Measurements from ENCODE around the gene SNX17.

SNX17 gene

GRCh38 chr2:27363933-27364332, 6.5 kb upstream of the SNX17 start:
- DNase-seq (ENCODE audit: low read depth in 3 of 3), result no peak

DNA sequence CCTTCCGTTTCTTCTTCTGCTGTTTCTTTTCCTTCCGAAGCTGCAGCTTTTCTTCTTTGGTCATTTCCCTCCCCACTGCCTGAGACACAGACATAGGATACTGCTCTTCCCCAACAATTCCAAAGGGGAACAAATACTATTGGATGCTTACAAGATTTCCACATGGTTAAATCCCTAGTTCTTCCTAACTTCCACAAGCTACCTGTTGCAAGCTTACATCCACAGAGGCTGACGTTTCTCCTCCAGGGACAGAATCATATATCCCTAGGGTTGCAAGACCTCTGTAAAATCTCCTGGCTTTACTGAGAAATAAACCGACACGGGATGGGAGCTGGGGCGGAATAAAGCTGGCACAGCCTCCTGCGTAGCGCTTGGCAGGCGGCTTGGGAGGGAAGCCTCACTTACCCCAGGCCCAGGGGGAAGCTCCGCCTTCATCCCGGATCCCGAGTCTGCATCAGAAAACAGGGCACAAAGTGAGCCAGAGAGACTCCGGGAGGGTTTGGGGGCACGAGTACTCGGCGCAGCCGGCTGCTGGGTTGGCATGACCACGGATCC, 868 bp upstream of the SNX17 start:
- DNase-seq (ENCODE audit: low read depth in 3 of 3), result peak in 1 of 3 donors; percentile 23

GRCh38 chr2:27370816-27371620, 602 bp downstream of the SNX17 start:
- no peak for DNase-seq (ENCODE audit: low read depth in 3 of 3)

DNA sequence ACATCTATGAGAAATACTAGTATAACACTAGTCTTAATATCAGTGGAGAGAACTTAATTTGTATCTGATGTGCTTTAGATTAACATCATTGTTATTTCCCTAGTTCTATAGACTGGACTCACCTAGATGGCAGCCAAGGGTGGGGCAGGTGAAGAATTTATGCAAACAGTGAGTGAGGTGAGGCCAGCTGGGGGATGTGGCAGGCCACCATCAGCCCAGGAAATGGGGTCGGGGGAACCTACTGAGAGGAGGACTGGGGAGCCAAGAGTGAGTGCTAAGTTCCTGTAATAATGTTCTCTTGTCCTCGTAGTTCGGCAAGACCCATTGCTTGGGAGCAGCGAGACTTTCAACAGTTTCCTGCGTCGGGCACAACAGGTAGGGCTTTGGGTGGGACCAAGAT, 2.5 kb downstream of the SNX17 start:
- DNase-seq (ENCODE audit: low read depth in 3 of 3), result no peak

GRCh38 chr2:27373567-27373966, 3.2 kb downstream of the SNX17 start:
- no peak for DNase-seq (ENCODE audit: low read depth in 3 of 3)

GRCh38 chr2:27375513-27376099, 5.2 kb downstream of the SNX17 start:
- no peak for DNase-seq (ENCODE audit: low read depth in 3 of 3)

DNA sequence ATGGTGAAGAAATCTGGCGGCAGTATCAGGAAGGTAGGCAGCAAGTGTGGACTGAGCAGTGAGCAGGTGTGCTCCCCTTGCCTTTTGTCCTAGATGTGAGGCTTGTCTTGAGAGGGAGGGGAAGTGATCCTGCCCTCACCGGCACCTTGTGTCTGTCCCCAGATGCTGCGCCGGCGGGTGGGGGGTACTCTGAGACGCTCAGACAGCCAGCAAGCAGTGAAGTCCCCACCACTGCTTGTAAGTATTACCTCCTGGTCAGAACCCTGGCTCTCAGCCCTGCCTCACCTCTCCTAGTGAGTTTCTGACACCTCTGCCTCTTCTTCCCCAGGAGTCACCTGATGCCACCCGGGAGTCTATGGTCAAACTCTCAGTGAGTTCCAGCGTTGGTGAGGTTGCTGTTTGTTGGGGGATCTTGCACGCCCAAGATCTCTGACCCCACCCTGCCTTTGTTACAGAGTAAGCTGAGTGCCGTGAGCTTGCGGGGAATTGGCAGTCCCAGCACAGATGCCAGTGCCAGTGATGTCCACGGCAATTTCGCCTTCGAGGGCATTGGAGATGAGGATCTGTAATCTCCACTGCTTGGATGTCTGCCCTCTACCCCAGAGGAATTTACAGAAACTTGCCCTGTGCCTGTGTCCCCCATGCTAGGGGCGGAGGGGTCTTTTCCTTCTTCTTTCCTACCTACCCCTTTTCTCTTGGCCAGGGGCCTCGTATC, 5.9 kb downstream of the SNX17 start:
- DNase-seq (ENCODE audit: low read depth in 3 of 3), result no peak

GRCh38 chr2:27376866-27377617, 6.6 kb downstream of the SNX17 start:
- DNase-seq (ENCODE audit: low read depth in 3 of 3), result no peak

GRCh38 chr2:27377618-27378095, 7.2 kb downstream of the SNX17 start:
- DNase-seq (ENCODE audit: low read depth in 3 of 3), result no peak

DNA sequence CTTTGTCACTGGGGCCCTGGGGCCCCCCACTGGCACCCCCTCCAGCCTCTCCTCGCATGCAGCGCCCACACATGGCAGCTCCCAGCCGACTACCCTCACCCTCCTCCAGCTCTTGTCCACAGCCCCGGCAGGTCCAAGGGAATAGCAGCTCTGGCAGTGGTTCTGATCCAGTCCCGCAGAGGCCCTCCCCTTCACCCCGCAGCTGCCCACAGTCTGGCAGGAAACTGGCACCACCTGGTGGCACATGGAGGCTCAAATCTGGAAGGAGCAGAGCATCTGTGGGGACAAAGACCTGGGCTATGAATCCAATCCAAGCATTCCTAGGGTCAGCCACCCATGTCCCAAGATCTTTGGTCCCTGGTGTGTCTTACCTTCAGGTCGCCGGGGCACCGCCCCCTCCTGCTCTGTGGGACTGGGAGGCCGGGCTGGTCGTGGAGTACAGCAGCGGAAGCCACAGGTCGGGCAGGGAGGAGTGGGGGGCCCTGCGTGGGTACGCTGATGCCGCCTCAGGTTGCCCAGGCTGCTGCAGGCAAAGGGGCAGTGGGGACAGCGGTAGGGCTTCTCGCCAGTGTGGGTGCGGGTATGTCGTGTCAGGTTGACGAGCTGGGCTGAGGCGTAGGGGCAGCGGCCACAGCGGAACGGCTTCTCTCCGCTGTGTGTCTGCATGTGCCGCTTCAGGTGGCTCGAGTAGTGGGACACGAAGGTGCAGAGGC, 7.8 kb downstream of the SNX17 start:
- no peak for DNase-seq (ENCODE audit: low read depth in 3 of 3)

GRCh38 chr2:27378809-27379290, 8.4 kb downstream of the SNX17 start:
- DNase-seq (ENCODE audit: low read depth in 3 of 3), result no peak

DNA sequence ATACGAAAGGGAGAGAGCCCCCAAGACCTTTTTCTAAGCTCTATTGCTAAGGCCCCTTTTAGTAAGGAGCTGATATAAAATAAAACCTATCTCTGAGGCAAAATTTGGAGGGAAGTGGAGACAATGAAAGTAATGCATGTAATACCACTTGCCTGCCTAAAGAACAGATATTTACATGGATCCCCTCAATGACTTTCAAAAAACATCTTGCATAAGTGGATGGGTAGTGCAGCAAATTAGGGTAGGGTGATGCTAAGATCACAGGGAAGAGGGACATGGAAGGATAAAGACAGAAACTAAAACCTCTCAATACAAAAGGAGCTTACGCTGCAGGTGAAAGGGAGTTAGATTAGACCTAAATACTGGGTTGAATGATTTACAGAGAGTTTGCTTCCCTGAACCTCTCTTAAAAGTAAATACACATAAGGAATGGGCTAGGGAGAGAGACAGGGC, 9.0 kb downstream of the SNX17 start:
- no peak for DNase-seq (ENCODE audit: low read depth in 3 of 3)

GRCh38 chr2:27379836-27380625, 9.6 kb downstream of the SNX17 start:
- DNase-seq (ENCODE audit: low read depth in 3 of 3), result peak in 1 of 3 donors; percentile 52

DNA sequence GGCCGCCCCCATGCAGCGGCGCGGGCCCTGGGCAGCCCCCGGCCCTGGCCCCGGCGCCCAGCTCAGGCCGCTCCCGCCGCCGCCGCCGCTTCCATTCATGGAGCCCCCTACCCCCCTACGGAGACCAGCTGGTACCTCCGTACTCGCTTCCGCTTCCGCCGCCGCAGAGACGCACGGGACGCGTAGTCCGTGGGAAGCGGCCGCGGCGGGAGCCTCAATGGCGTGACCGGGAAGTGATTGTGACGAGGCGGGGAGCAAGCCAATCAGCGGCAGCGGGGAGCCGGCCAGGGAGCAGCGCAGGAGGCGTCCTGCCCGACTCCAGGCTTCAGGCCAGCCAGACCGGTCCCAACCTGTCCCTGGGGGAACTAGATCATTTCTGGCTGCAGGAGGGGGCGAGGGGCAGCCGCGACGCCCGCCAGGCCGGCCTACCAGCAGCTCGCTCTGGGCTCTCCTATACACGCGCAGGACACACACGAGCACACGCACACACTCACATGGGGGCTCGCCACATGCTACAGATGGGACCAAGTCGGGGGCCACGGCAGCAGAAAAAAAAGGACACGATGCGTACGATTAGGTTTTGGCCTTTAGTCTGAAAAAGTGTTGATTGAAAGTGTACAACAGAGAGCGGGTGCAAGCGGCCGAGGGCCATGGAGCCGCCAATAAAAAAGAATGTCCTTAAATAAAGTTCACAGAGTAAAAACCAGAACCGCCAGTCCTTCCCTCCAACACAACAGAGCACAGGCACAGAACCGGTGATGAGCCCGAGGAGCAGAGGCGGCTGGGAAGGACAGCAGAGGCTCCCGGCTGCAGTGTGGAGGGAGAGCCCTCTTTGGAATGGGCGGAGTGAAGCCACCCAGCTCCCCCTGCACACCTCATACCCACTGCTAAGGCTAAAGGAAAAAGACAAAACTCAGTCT, 10.5 kb downstream of the SNX17 start, which contains the start of gene ZNF513:
Gene ZNF513 (minus strand): TSS at position 109 of the 920 bp plus-strand sequence. CDS start 208 bp downstream, outside the sequence.
- DNase-seq (ENCODE audit: low read depth in 3 of 3), result peak; percentile 73 to 86 (median 86)

GRCh38 chr2:27381577-27382181, 11.3 kb downstream of the SNX17 start:
- DNase-seq (ENCODE audit: low read depth in 3 of 3), result no peak

DNA sequence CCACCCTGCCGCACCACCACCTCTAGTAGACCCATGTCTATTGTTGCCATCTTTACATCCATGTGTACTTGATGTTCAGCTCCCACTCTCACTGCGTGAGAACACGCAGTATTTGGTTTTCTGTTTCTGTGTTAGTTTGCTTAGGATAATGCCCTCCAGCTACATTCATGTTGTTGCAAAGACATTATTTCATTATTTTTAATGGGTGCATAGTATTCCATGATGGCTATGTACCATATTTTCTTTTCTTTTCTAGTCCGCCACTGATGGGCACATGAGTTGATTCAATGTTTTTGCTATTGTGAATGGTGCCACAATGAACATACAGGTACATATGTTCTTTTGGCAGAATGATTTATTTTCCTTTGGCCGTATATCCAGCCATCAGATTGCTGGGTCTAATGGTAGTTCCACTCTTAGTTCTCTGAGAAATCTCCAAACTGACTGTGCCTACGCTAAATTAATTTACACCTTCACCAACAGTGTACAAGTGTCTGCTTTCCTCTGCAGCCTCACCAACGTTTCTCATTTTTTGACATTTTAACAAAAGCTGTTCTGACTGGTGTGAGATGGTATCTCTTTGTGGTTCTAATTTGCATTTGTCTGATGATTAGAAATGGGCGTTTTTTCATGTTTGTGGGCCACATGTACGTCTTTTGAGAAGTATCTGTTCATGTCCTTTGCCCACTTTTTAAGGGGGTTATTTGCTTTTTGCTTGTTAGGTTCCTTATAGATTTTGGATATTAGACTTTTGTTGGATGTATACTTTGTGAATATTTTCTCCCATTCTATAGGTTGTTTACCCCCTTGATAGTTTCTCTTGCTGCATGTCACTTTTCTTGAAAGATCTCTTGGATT, 20.6 kb downstream of the SNX17 start:
- DNase-seq (ENCODE audit: low read depth in 3 of 3), result no peak

DNA sequence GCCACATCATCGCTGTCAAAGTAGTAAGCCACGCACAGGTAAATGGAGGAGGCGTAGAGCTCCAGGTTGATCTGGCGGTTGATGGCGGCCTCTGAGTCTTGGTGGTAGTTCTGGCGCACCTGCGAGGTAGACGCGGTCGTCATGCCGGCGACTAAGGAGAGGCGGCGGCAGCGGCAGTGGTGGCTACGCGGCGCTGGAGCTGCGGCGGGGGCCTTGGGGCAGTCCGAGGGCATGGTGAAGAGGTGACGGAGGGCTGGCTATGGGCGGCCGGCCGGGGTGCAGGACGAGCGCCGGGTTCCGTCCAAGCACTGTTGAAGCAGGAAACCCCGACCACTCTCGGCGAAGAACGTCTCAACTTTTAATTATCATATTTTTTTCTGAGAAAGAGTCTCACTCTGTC, 22.8 kb downstream of the SNX17 start:
- no peak for DNase-seq (ENCODE audit: low read depth in 3 of 3)

Measured in stimulated activated CD4-positive, alpha-beta T cell treated with anti-CD3 and anti-CD28 coated beads, TNF-alpha, amount 100 ng/mL, for 48 hours (primary cell).